D721Med (cell line): ENCODE measurements around the gene HOXB7.

Source experiments
- DNase-seq: peaks from one replicate; pipeline ENCODE4 v3.0.0; 2011; ENCODE audit warnings: low spot score; ENCODE audit not compliant: insufficient read length
- FAIRE-seq: peaks from 2 replicates; lab custom pipeline; 2011; peaks lifted over from hg19 to GRCh38; lab: Jason Lieb, UNC
- TF ChIP-seq, protein P1 (sequence below): IDR thresholded peaks from 2 replicates; pipeline ENCODE4 v1.5.1; 2012; ENCODE audit warnings: mild to moderate bottlenecking, control low read depth; ENCODE audit not compliant: insufficient read depth; ENCODE audit errors: missing control alignments

The HOXB7 gene

GRCh38 chr17:48590607-48591161 lies 20.1 kb downstream of the HOXB7 start:
- TF ChIP-seq, protein P1, sequence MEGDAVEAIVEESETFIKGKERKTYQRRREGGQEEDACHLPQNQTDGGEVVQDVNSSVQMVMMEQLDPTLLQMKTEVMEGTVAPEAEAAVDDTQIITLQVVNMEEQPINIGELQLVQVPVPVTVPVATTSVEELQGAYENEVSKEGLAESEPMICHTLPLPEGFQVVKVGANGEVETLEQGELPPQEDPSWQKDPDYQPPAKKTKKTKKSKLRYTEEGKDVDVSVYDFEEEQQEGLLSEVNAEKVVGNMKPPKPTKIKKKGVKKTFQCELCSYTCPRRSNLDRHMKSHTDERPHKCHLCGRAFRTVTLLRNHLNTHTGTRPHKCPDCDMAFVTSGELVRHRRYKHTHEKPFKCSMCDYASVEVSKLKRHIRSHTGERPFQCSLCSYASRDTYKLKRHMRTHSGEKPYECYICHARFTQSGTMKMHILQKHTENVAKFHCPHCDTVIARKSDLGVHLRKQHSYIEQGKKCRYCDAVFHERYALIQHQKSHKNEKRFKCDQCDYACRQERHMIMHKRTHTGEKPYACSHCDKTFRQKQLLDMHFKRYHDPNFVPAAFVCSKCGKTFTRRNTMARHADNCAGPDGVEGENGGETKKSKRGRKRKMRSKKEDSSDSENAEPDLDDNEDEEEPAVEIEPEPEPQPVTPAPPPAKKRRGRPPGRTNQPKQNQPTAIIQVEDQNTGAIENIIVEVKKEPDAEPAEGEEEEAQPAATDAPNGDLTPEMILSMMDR = no peak
- no peak for DNase-seq
- FAIRE-seq = no peak

- FAIRE-seq (no peak), DNase-seq (no peak)
- TF ChIP-seq, protein P1 = no peak
These were observed 20.8 kb downstream of the HOXB7 start, which contains the start of gene HOXB3 for GRCh38 chr17:48589831-48590606. Gene HOXB3 (minus strand): TSS chr17:48590241. CDS start chr17:48552474, 37,767 bp downstream.

DNA sequence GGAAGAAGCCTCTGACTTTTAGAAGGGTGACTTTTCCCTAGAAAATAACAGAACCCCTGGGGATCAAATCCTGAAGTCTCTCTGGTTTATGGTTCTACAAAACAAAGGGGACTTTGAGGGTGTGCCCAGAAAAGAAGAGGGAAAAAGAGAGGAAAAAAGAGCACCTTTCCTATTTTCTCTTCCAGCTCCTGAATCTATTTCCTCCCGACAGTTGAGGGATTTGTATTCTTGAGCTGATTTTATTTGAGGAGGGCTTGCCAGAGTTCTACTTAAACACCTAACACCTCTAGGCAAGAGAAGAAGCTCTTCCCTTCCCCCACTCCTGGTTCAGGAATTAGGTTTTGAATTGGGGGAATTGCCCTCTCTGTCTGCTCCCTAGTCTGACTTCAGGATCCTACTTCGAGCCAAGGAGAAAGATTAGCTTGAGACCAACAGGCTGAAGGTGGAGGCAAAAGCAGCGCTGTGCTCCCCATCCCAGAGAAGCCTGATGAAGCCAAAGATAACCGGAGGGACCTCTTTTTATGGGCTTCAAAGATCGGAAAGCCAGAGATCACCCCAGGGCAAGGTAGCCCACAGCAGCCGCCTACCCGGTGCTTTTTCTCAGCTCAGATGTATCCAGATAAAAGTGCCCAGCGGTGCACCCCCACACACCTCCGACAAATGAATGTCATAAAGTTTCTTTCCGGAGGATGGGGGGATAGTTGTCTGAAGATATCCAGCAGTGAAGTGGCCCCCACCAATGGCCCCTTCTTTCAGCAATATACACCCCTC lies 21.6 kb downstream of the HOXB7 start:
- FAIRE-seq (no peak), DNase-seq (no peak)

GRCh38 chr17:48588528-48588927 lies 22.3 kb downstream of the HOXB7 start:
- DNase-seq (no peak), FAIRE-seq (no peak)
- TF ChIP-seq, protein P1 = no peak

More for the DNA sequence above, 21.6 kb downstream of the HOXB7 start:
- TF ChIP-seq, protein P1 = no peak

DNA sequence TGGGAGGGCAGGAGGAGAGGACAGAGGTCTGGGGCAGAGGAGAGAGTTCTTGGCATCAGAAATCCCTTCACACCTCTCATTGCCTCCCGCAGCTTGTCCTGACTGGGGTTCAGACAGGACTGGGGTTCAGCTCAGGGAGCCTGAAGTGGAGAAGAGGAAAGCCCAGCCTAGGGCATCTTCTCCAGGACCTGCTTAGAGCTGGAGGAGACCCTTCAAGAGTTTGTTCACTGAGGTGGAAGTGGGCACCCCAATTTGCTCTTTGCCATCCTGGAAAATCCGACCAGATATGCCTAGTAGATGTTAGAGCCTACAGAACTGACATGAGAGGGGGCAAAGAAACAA lies 22.8 kb downstream of the HOXB7 start:
- TF ChIP-seq, protein P1 = no peak
- DNase-seq = no peak

GRCh38 chr17:48587276-48588073 lies 23.3 kb downstream of the HOXB7 start:
- DNase-seq (no peak), FAIRE-seq (no peak)
- TF ChIP-seq, protein P1 = no peak

More for the DNA sequence above, 22.8 kb downstream of the HOXB7 start:
- FAIRE-seq = no peak
